ENCODE data around the gene UBE2R2.

UBE2R2 gene

DNA sequence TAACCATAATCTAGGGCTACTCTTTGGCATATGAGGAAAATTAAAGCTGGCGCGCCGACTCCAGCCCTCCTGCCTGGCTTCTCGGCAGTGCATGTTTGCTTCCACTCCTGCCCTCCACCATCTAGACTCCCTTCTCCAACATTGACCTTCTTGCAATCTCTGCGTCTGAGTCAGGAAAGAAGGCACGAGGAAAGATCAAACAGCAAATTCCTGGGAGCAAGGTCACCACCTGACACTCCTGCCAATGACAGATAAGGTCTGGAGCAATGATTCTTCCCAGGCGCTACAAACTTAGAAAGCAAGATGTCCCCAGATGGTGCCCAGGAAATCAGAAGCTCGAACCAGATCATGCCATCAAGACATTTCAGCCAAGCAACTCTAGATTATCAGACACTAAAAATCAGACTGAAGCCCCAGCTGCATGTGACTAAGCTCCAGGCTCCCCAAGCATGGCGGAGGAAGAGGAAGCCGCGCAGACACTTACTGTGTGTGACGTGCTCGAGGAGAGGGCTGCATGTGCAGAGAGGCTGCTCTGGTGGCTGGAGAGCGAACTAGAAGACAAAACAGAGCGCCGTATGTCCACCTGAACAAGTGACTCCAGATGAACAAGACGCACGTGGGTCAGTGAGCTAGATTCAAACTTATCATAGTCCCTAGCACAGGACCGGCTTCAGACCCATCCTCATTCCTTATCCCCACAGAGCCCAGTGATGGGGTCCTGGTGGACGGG is 115.3 kb downstream of the UBE2R2 start:
- no peak for TF ChIP-seq CTCF (IDR thresholded peaks at IDR 0.05; ENCODE audit: low read depth, low read length, missing control alignments)
- no peak for DNase-seq (ENCODE audit: low read depth)
- in situ Hi-C loops (cut with HindIII; ENCODE audit: low sequenced_read_pairs): no loop called here
- no peak overlapping the region for H3K4me3 ChIP-seq (ENCODE audit: low read depth, low read length)

DNA sequence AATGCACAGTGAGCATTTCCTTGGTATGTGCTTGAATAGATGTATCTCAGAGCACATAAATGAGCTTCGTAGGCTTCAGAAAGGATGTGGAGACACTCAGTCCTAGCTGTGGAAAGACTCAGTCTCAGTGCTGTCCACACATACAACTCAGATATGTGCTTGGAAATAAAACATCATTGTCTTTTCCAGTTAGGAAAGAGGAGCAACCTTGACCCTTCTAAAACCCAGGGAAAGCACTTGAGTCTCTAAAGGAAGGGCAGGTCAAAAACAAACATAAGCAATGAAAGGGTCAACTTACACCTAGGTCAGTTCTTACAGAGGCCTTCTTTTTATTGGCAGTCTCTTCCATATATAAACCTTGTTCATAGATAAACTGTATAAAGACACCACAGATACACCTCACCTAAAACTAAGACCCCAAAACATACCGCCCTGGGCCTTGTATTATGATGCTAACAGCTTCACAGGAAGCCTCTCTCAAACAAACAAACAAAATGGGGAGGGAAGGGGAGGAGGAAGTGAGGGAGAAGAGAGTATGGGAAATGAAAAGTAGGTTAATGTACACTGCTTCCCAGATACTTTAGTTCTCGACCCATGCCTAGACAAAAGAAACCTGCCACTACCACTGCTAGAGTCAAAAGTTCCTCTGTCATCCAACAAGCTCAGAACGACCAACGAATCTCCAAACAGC is 117.4 kb downstream of the UBE2R2 start:
- H3K4me3 ChIP-seq (ENCODE audit: low read depth, low read length): no peak overlapping the region
- in situ Hi-C loops (cut with HindIII; ENCODE audit: low sequenced_read_pairs): no loop called here
- no peak for DNase-seq (ENCODE audit: low read depth)
- TF ChIP-seq CTCF (IDR thresholded peaks at IDR 0.05; ENCODE audit: low read depth, low read length, missing control alignments): no peak

GRCh38 chr9:33939924-33940874 is 123.2 kb downstream of the UBE2R2 start:
- in situ Hi-C loops (cut with HindIII; ENCODE audit: low sequenced_read_pairs): no loop called here
- H3K4me3 ChIP-seq (ENCODE audit: low read depth, low read length): no peak overlapping the region
- TF ChIP-seq CTCF (IDR thresholded peaks at IDR 0.05; ENCODE audit: low read depth, low read length, missing control alignments): no peak
- no peak for DNase-seq (ENCODE audit: low read depth)

GRCh38 chr9:33942471-33943083 is 125.6 kb downstream of the UBE2R2 start:
- no peak overlapping the region for H3K4me3 ChIP-seq (ENCODE audit: low read depth, low read length)
- in situ Hi-C loops (cut with HindIII; ENCODE audit: low sequenced_read_pairs): no loop called here
- peak; percentile 38 for DNase-seq (ENCODE audit: low read depth)
- peak; percentile 42 for TF ChIP-seq CTCF (IDR thresholded peaks at IDR 0.05; ENCODE audit: low read depth, low read length, missing control alignments)

DNA sequence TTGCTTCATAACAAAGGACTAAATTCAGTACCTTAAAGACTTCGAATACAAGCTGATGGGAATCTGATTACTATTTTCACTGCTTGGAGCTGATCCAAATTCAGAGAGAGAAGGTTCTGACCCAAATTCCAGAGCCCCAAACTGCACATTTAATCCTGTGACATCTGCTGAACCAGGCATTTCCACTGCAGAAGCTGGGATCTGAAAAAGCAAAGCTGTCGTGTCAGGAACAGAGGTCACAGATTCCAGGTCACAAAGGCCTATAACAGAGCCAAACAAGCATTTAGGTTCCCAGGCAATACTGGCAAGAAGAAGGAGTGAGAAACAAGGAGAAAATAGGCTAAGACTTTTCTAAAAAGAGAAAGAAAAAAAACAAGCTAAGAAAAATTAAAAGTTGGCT is 126.4 kb downstream of the UBE2R2 start:
- no peak for DNase-seq (ENCODE audit: low read depth)
- TF ChIP-seq CTCF (IDR thresholded peaks at IDR 0.05; ENCODE audit: low read depth, low read length, missing control alignments): no peak
- H3K4me3 ChIP-seq (ENCODE audit: low read depth, low read length): no peak overlapping the region
- in situ Hi-C loops (cut with HindIII; ENCODE audit: low sequenced_read_pairs): no loop called here

Measured in astrocyte of the cerebellum (primary cell).